Hepatocyte (in vitro differentiated cells): ENCODE measurements around the gene JAK1.

Experiments used
- CTCF ChIP-seq: fragments of 200-600 bp; sonication (generic); IDR thresholded peaks from 2 replicates; pipeline ENCODE4 v1.5.1; 2016; ENCODE audit warnings: antibody characterized with exemption, mild to moderate bottlenecking; ENCODE audit not compliant: poor library complexity
- EZH2 ChIP-seq: fragments of 200-600 bp; sonication (generic); IDR thresholded peaks from 2 replicates; pipeline ENCODE4 v1.6.1; 2016; ENCODE audit warnings: antibody characterized with exemption, mild to moderate bottlenecking, borderline replicate concordance
- EZH2phosphoT487 ChIP-seq: fragments of 200-600 bp; sonication (generic); IDR thresholded peaks from one replicate; pipeline ENCODE4 v1.6.1; 2018; ENCODE audit warnings: antibody characterized with exemption, mild to moderate bottlenecking, low read depth, moderate library complexity; ENCODE audit not compliant: unreplicated experiment, severe bottlenecking

DNA sequence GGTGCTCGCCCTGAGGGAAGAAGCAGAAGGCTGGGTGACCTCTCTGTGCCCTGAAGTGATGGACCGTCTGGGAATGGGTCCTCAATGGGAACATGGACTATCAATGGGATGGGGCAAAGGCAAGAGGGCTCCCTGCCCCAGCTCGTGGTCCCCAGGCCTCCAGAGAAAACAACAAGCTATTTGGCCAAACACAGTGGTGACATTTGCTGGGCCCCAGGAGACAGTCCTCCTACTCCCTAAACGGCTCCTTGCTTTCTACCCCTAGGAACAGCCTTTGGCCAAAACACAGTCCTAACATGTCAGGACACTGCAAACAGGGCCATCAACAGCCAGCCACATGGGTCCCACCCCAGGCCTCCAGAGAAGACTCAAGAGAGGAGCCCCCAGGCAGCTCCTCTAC, 118.7 kb downstream of the JAK1 start:
- TF ChIP-seq EZH2 (no peak), CTCF (no peak), EZH2phosphoT487 (no peak)
